Colonic mucosa (tissue), 4 donors: ENCODE data around the gene ZFPM1. TPM values are rescaled to one million over a fixed set of nuclear protein-coding genes. Genes with fewer than 3 reads are reported as not detected.

ENCODE experiments used
- DNase-seq: peaks from one replicate; pipeline ENCODE4 v3.0.0-alpha.2; 2020
- H3K27ac ChIP-seq: fragments of 200-600 bp; one replicate; pipeline ENCODE4 v1.8.0; 2021
- H3K27me3 ChIP-seq: fragments of 200-600 bp; one replicate; pipeline ENCODE4 v1.8.0; 2021
- H3K36me3 ChIP-seq: fragments of 200-600 bp; one replicate; pipeline ENCODE4 v1.8.0; 2021
- H3K4me1 ChIP-seq: fragments of 200-600 bp; one replicate; pipeline ENCODE4 v1.8.0; 2021; ENCODE audit warnings: mild to moderate bottlenecking
- H3K4me3 ChIP-seq: fragments of 200-600 bp; one replicate; pipeline ENCODE4 v1.8.0; 2021
- H3K9ac ChIP-seq, 2 donors: one replicate each; pipeline ENCODE4 v1.7.0; 2013; ENCODE audit warnings: control low read depth in 2 of 2, low read depth in 2 of 2, low read length in 2 of 2
- H3K9me3 ChIP-seq: fragments of 200-600 bp; one replicate; pipeline ENCODE4 v1.8.0; 2021
- CTCF ChIP-seq: fragments of 200-600 bp; IDR thresholded peaks from one replicate; pipeline ENCODE4 v1.8.0; 2022; ENCODE audit warnings: antibody characterized with exemption, mild to moderate bottlenecking
- intact Hi-C: fragments of 100-400 bp; cut with DNase I; formaldehyde crosslinking; loops from one replicate; pipeline ENCODE4 v1.14.1; 2022
- microRNA-seq: library from miRNA; unstranded; fragments of <30 nt; microRNA quantifications from one replicate; pipeline ENCODE4, GENCODE V29; 2019
- total RNA-seq, 2 donors: library from RNA; stranded (reverse); fragmentation: NEBNext Ultra II Directional in 1 of 2; extraction: Animal tissue kit (Norgen Biotek cat#: 25700) in 1 of 2; gene quantifications; one replicate each; pipeline ENCODE4 v1.2.1, GENCODE V29; 2021
- donor health status: healthy.
- donor health status: DM: no; HTN: no; CAD: no.
- donor health status: DM: no; HTN: no; CAD: no.

Gene ZFPM1
- total RNA-seq, 2 donors from 2014 or later: 6.6 to 12.5 TPM

DNA sequence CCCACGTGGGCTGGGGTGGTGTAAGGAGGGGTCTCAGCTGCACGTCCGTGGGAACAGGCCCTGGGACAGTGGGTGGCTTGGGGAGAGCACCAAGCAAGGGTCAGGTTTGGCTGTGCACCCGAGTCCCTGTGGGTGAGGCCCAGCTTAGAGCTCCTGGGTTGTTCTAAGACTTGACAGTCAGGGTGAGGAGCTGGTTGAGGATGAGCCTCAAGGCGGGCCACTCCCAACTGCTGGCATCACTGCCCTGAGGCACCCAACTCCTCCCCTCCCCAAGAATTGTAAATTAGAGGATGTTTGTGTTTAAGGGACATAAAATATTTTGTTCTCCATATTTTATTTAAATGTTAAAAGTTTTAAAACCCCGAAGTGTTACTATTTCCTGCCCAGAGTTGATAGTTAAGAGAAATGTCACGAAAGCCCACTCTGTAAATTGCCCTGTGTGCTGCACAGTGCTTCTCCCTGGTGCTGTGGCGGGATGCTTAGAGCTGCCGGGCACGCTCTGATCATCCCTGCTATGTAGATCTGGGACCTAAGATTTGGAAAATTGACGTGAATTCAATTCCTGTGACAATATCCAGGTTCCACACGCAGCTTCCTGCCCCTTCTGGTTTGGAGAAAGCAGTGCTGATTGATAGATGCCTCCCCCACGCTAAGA lies 133.0 kb downstream of the ZFPM1 start:
- Histone ChIP-seq H3K4me1 (no peaks in the 10 kb centered on the region), H3K36me3 (peaks cover 4% of the 10 kb centered on the region), H3K27me3 (no peaks in the 10 kb centered on the region), H3K9me3 (no peaks in the 10 kb centered on the region), H3K9ac (no peak overlapping the region), H3K27ac (no peak overlapping the region), H3K4me3 (no peak overlapping the region)
- DNase-seq: no peak
- intact Hi-C loops: no loop called here
- TF ChIP-seq CTCF: no peak

Small RNA genes within 50 kb of the gene (microRNA-seq; reads per million reads assigned to microRNA genes)
- gene MIR5189: not detected

Other genes starting within 250 kb of the ZFPM1 start
- under 1 TPM; 0.17 to 0.40 TPM for gene ZNF469, start 70.3 kb upstream of the ZFPM1 start, total RNA-seq
- gene ZC3H18, start 117.1 kb downstream of the ZFPM1 start, total RNA-seq: 10 to 100 TPM; 31.9 to 66.3 TPM
- not detected for gene IL17C, start 185.3 kb downstream of the ZFPM1 start, total RNA-seq
- 100 to 1,000 TPM; 368 to 389 TPM for gene CYBA, start 197.8 kb downstream of the ZFPM1 start, total RNA-seq
- gene MVD, start 209.8 kb downstream of the ZFPM1 start, total RNA-seq: 100 to 1,000 TPM in 1 of 2 donors, 10 to 100 TPM in 1; 86.2 to 132 TPM
- under 1 TPM; 0.25 to 0.40 TPM for gene SNAI3, start 233.2 kb downstream of the ZFPM1 start, total RNA-seq